Activated CD4-positive, alpha-beta T cell treated with anti-CD3 and anti-CD28 coated beads, Interleukin-2, amount 50 U/mL, for 4 hours (primary cell): ENCODE data around the gene KLHL18.
A peak's percentile ranks its signal among the peaks of the same experiment; 100 is the strongest.
"Not testable (repeated sequence)": the region's sequence is repeated elsewhere in the genome, so short reads cannot be mapped to it uniquely, and the experiment has no call there.

ENCODE experiments used
- DNase-seq, 2 experiments: peaks; one replicate each; pipeline ENCODE4 v3.0.0-alpha.2; 2020

Gene KLHL18

DNA sequence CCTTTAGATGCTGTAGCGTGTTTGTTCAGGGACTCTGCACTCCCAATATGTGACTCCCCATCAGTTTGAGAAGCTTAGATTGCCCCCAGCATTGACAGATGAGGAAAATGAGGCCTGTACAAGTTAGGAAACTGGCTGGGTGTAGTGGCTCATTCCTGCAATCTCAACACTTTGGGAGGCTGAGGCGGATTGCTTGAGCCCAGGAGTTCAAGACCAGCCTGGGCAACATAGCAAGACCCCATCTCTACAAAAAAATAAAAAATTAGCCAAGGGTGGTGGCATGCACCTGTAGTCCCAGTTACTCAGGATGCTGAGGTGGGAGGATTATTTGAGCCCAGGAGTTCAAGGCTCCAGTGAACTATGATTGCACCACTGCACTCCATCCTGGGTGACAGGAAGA is 84.1 kb downstream of the KLHL18 start:
- DNase-seq, result no peak

DNA sequence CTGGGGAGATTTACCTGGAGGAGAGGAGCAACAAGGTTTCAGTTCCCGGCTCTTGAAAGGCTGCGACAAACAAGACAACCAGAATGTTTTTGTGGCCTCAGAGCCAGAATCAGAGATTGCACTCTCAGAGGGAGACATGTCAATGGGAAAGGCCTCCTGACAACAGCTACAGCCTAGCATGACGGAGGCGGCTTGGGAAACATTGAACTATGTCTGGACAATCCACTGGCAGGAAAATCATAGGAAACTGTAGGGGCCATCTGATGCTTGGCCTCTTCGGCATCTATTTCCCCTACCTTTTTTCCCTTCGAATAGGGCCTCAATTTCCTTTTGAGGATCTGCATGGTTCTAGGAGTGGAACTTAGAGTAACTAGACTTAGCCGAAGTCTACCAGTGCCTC is 84.9 kb downstream of the KLHL18 start:
- DNase-seq, result no peak

DNA sequence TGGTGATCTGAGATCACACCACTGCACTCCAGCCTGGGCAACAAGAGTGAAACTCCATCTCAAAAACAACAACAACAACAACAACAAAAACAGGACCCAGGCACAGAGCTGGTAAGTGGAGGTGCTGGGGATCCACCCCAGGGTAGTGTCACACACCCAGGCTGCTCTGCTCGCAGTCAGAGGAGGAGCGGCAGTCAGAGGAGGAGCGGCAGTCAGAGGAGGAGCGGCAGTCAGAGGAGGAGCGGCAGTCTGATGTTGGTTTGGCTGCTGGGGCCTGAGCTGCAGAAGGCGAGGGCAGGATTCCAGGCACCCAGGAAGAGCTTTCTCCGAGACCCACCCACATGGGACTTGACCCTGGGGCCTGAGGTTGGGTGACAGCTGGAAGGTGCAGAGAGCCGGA is 87.3 kb downstream of the KLHL18 start:
- DNase-seq, result not testable (repeated sequence)

DNA sequence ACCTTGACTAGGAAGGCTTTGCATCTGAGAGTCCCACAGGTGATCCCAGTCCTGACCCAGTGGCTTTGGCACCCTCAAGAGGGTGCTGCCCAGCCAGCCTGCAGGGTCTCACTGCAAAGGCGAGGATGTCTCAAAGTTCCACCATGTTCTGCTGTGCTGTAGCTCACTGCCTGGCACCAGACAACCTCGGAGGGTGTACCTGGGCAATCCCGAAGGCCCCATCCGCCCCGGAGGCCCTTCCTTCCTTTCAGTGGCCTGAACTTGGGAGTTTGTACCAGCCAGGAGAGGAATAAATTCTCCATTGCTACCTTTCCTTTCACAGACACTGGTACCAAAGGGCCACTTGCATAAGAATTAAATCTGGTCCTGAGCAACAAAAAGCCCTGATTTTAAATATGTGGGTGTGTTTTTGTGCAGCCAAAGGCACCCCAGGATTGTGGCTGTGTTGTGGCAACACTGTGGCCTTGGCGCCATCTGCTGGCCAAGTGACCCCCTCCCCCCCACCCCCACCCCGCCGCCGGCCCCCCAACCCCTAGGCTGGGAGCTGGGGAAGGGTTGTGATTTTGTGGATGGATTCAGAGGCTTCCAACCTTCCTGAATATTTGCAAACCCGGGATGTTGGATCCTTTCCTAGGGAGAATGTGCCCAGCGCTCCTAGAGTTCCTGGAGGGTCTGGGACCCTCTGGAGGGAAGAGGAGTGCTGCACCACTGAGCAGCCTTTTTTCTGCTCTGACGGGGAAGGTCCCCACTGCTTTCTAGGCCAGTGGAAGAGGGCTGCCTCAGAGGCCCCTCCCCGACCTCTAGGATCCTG is 88.3 kb downstream of the KLHL18 start:
- peak in 1 of 2 experiments; percentile 12 for DNase-seq

DNA sequence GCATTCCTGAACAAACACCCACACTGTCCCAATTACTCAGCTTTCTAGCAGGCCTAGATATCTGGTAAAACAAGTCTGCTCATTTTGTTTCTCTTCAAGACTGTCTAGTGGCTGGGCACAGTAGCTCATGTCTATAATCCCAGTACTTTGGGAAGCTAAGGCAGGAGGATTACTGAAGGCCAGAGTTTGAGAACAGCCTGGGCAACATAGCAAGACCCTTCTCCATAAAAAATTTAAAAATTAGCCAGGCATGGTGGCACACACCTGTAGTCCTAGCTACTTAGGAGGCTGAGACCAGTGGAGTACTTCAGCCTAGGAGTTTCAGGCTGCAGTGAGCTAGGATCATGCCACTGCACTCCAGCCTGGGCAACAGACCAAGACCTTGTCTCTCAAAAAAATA is 91.8 kb downstream of the KLHL18 start:
- DNase-seq, result no peak

DNA sequence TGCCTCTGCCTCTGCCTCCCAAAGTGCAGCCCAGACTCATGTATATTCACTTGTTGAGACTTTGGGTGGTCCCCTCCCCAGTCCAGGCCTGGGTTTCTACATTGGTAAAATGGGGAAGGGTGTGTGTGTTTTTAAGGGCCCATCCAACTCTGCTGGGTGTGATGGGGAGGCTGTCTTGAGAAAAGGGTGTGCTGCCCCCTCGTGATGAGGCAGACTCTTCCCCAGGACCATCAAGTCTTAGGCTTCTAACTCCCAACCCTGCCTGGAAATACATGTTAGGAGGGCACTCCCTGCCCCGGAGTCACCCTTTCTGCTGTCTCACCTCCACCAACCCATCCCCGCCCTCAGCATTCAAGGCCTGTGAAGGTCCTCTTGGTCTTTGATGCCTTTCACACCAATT is 93.6 kb downstream of the KLHL18 start:
- DNase-seq, result no peak

DNA sequence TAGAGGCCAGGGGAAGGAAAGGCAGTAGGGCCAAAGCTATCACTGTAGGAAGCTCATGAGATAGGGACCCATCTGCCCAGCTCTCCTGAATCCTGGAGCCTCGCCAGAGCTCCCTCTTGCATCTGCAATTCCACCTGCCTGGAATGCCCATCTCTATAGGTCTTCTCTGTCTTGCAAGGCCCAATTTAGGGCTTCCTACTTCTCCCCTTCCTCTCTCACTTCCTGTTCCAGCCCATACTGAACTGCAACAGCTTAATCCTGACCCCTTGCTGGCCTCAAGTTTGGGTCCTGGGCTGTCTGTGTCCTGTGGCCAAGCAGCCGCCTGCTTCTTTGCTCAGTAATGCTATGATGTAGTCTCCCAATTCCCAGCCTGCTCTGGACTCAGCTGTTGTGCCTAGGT is 94.4 kb downstream of the KLHL18 start:
- DNase-seq, result no peak

DNA sequence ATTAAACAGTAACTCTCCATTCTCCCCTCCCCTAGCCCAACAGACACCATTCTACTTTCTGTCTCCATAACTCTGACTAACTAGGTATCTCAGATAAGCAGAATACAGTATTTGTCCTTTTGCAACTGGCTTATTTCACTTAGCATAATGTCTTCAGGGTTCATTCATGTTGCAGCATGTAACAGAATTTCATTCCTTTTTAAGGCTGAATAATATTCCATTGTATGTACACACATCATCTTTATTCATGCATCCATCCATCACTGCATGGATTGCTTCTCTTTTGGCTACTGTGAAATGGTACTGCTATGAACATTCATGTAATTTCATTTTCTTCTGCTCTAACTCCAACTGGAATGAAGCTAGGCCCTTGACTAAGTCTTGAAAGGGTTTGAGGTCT is 96.1 kb downstream of the KLHL18 start:
- DNase-seq, result no peak

DNA sequence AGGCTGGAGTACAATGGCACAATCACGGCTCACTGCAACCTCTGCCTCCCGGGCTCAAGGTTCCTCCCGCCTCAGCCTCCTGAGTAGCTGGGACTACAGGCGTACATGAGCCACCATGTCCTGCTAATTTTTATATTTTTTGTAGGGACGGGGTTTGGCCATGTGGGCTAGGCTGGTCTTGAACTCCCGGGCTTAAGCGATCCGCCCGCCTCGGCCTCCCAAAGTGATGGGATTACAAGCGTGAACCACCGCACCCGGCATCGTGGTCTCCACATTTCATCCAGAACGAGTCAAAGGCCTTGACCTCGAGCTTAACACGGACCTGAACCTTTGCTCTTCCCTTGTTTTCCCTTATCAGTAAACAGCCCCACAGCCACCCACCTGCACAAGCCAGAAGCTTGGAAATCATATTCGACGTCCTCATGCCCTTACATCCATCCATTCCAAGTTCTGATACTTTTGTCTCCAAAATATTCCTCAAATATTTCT is 96.7 kb downstream of the KLHL18 start:
- no peak for DNase-seq

DNA sequence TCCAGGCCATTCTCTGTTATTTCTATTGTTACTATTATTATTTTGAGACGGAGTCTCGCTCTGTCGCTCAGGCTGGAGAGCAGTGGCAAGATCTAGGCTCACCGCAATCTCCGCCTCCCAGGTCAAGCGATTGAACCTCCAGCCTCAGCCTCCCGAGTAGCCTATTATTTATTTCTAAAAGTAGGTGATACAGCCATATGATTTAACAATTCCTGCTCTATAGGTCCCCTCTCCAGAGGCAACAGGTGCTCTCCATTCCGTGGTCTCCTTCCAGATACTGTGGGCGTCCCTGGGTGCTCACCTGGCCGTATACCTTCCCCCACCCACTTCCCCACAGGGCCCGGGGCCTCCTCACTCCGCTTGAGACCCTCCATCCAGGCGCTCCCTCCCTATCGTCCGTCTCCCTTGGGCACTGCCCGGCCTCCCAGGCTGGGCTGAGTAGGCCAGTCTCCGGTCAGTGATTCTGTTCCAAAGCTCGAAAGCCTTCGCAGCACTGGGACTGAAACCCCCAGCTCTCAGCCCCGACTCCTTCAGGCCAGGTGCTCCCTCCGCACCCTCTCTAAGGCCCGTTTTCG is 97.4 kb downstream of the KLHL18 start:
- no peak for DNase-seq

DNA sequence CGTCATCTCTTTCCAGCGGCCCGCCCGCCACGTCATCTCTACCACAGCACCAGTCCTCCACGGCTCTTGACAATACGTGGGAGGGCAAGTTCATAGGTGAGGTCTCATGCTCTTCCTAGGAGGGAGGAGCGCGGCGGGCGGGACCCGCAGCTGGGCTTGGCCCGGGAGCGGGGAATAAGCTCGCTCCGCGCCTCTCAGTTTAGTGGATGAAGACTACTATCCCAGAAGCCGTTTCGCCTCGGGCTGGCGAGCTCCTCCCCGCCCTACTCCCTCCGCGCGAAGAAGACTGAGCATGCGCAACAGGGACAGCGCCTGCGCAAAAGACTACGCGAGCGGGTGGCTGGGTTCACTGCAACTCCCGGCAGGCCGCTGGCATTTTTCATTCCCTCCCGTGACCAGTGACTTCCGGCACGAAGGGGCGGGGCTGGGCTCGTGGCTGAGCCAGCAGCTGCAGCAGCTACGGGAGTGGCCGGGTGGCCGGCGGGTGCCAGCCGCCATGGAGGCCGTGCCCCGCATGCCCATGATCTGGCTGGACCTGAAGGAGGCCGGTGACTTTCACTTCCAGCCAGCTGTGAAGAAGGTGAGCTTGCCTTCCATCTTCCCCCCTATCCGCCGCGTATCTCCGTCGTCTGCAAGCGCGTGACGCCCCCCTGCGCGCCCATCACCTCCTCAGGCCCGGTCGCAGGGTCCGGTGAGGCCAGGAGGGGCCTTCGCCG is 98.0 kb downstream of the KLHL18 start, which contains the start of gene PTPN23:
Gene PTPN23 (plus strand): TSS at position 421 of the 716 bp plus-strand sequence. CDS start 76 bp downstream, at position 497.
- peak; percentile 97 for DNase-seq

DNA sequence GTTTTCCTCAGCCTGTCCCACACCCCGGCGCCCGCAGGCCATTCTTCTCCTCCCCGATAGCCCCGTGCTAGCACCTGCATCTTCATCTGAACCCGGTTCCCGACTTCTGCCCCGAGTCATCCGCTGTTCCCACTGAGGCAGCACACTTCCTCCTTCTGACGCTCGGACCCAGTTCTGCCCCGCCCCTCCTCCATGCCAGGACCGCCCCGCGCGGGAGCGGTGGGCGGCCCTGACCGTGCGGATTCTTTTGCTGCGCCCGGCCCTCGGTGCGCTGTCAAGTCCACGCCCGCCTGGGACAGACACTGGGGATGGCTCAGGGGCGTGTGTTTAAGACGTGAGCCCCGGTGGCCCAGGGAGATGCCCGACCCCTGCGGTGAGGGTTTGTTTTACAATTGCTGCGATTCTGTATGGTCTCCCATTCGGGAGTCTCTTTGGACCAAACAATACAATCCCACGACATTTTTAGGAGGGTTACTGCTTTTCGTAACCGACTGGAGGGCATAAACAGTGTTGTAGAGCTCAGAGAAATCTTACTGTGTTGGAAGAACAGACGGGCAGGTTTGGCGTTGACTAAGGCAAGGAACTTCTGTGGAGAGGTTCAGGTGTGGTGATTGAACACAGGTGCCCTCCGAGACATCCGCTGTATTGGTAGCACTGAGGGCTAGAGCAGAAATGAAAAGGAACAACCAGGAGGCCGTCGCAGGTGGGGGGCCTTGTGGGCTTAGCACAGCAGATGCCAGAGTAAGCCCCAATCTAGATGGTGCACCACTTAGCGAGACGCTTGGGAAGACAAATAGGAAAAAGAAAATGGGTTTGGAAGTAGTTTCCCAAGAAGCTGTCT is 98.8 kb downstream of the KLHL18 start:
- DNase-seq, result peak; percentile 36 to 49

DNA sequence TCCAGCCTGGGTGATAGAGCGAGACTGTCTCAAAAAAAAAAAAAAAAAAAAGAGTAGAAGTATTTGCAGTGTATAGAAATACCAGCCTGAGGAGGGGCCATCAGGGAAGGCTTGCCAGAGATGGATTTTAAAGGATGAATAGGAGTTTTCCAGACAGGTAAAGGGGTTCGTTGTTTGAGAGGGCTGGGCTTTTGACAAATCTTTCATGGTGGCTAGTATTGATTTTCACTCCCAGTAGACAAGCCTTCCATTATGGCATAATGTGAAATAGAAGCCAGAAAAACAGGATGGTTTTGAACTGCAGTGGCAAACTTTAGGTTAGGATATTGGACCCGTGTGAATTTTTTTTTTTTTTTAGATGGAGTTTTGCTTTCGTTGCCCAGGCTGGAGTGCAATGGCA is 101.7 kb downstream of the KLHL18 start:
- DNase-seq, result no peak

DNA sequence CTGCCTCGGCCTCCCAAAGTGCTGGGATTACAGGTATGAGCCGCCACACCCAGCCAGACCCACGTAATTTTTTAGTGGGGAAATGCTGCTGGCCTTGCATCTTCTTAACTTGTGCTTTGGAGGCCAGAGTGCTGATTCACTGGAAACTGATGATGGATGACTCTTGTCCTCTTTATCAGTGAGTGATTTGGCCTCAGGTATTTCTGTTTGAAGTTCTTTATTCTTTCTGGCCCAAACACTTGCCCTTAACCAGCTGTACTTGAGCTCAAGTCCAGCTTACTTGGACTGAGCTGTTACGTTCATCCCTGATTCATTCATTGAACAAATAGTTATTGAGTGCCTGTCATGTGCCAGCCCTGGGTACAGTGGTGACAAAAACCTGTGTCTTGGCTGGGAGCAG is 102.3 kb downstream of the KLHL18 start:
- DNase-seq, result no peak

DNA sequence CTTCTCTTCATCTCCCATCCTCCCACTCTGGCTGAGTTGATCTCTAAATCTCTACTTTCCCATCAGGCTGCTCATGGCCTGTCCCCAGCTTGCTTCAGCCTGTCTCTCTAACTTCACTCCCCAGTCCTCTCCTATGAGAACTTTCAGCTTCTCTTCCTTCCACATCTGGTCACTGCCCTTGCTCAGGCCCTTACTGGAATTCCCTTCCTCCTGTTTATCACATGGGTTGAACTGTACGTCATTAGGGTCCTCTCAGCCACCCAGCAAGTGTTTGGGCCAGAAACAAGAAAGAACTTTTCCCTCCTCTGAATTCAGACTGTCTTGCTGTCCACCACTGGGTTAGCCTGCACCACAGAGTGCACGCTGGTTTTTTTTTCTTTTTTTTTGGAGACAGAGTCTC is 103.1 kb downstream of the KLHL18 start:
- no peak for DNase-seq

DNA sequence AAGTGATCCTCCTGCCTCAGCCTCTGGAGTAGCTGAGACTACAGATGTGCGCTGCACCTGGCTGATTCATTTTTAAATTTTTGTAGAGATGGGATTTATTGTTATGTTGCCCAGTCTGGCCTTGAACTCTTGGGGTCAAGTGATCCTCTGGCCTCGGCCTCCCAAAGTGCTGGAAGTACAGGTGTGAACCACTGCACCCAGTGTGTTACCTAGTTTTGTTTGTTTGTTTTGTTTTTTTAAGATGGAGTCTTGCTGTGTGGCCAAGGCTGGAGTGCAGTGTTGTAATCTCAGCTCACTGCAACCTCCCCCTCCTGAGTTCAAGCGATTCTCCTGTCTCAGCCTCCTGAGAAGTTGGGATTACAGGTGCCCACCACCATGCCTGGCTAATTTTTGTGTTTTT is 110.2 kb downstream of the KLHL18 start:
- DNase-seq, result no peak

DNA sequence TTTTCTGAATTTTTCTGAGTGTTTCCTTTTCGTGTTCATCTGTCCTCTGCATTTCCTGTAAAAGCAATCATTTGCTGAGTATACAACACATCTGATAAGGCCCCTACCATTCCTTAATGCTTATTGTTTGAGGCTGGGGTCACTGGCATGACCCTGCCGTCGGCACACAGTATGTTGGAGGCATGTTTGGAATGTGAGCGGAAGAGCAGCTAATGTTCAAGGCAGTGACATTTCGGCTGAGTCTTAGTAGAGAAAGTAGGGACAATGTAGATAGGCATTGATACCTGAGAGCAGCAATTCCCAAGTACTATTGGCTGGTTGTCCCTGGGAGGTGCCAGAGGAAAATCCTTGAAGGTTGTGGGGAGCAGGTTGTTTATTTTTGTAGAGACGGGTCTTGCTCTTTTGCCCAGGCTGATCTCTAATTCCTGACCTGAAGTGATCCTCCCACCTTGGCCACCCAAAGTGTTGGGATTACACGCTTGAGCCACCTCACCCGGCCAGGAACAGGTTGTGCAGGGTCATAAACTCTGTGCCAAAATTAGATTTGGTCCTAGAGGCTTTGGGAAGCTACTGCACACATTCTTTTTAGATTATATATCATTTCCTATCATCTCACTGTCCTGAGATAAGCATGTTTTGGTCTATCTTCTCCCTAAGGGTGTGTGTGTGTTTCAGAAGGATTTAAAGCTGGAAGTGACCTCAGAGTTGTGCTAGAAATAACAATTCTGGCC is 111.6 kb downstream of the KLHL18 start:
- DNase-seq, result no peak

DNA sequence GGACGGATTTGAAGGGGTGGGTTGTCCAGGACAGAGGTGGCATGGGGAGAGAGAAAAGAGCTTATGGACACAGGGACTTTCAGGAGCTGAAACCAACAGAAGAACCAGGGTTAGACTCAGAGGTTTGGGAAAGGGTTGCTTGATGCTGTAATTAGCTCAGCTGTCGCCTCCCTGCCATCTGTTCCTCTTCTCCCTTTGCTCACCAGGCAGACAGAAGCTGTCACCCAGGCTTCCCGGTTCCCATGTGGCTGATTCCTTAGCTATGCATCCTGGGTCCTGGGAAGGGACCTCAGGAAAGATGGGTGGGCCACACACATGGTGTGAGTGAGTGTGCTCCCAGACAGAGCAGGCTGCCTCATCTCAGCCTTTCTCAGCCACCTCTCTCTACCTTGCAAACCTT is 112.1 kb downstream of the KLHL18 start:
- DNase-seq, result no peak
